Measurements from ENCODE around the gene PCID2.

Gene PCID2

DNA sequence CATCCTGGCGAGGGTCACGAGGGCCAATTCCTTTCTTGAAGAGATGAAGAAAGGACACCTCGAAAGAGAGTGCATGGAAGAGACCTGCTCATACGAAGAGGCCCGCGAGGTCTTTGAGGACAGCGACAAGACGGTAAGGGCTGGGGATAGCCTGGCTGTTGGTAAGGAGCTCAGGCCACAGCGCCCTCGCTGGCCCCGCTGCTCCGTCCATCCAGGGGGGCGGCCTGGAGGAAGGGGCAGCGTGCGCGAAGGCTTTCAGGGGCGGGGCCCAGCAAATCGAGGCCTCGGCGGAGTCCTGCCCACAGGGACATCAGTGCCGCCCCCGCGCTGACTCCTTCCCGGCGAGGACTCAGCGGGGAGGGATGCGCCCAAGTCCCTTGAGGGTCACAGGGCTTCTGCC is 79.0 kb downstream of the PCID2 start:
- DNase-seq (ENCODE audit: low read depth in 2 of 3, low spot score in 2 of 3), result no peak

All from activated CD8-positive, alpha-beta memory T cell treated with anti-CD3 and anti-CD28 coated beads for 48 hours (primary cell).